Skin epidermis (tissue), 12 donors: ENCODE measurements around the gene CBLN3.
"Not testable (repeated sequence)": the region's sequence is repeated elsewhere in the genome, so short reads cannot be mapped to it uniquely, and the experiment has no call there.

Source experiments
- H3K27ac ChIP-seq, 21 experiments: fragments of 200-600 bp; sonication (generic) in 11 of 21; one replicate each; pipeline ENCODE4 v1.5.0; 2020; ENCODE audit warnings: mild to moderate bottlenecking in 3 of 21, inconsistent platforms in 2 of 21, moderate library complexity in 2 of 21
- H3K4me3 ChIP-seq, 7 experiments: fragments of 200-600 bp; sonication (generic) in 2 of 7; one replicate each; pipeline ENCODE4 v1.5.0; 2020; ENCODE audit warnings: inconsistent platforms in 2 of 7, mild to moderate bottlenecking in 2 of 7, moderate library complexity in 1 of 7

CBLN3 gene

DNA sequence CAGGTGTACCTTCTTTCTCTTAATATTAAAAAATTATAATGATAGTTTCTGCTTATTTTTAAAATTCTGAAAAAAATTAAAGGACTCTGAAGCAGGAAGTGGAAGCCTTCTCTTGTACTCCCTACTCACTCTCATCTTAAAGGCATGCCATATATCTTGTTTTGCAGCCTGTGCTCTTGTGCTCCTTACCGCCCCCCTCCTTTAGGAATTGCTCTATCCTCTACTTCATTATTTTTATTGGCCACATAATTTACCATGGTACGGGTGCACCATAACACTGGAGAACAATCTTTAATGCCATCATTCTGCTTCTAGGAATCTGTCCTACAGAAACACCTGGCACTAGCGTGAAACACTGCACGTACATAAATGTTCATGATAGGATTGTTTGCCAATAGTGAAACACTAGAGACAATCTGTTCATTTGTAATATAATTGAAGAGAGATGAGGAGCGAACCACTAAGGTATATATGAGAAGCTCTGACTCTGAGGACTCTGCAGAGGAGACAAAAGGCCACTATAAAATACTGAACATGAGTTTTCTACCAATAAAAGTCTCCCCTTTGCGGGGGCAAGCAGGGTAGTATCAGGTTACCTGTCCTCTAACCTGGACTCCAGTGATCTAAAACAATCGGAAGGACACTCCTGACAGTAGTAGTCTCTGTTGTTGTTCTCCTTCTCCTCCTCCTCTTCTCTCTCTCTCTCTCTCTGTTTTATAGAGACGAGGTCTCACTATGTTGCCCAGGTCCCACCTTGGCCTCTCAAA is 37.0 kb downstream of the CBLN3 start:
- Histone ChIP-seq H3K27ac (peak overlapping the region in 8 of 21 experiments; percentile 7 to 58 (median 47)), H3K4me3 (no peak overlapping the region)

DNA sequence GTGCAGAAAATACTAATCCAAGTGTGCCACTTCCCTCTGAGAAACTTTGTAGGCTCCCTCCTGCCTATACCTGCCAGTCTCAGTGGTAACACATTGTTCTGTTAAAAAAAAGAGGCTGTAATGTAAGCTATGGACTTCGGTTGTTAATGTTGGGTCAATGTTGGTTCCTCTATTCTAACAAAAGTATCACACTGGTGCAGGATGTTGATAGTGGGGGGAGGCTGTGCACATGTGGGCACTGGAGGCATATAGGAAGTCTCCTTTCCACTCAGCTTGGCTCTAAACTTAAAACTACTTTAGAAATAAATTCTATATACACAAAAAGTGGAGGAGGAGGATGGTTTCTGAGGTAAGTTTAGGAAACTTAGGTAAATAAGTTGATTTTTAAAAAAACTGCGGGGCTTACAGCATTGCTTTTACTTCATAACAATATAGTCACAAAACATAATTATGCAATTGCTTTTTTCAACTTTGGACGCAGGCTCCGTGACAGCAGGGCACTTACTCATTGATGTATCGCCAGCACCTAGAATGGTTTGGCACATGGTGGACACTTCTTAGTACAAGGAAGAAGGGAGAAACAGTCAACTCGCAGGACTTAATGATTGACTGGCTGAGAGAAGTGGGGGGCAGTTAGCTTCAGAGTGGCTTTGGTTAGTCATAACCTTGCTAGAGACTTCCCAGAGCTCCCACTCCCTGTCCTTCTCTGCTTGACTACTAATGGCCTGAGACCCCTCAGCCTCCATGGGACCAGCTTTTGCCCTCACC is 38.6 kb downstream of the CBLN3 start:
- H3K27ac ChIP-seq = no peak overlapping the region
- no peak overlapping the region for H3K4me3 ChIP-seq

DNA sequence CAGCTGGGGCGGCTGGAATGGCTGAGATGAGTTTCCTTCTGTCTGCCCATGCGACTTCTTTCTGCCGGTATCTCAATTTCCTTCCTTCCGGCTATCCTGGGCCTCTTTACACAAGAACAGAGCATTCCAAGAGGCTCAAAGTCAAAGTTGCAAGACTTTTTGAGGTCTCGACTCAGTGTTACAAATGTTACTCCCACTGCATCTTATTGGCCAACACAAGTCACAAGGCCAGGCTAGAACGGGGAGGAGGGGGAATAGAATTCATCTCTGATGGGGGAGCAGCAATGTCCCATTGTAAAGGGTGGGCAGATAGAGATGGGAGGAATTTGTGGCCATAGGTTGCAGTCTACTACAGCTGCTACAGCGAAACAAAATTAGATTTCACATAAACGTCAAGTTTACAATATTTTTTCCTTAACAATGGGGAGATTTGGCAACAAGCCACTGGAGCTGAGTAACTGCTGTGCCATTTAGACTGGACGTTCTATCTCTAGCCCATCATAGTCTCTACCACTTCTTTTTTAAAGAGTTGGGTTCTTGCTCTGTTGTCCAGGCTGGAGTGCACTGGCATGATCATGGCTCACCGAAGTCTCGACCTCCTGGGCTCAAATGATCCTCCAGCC is 40.1 kb downstream of the CBLN3 start:
- H3K27ac ChIP-seq = no peak overlapping the region
- no peak overlapping the region for H3K4me3 ChIP-seq

DNA sequence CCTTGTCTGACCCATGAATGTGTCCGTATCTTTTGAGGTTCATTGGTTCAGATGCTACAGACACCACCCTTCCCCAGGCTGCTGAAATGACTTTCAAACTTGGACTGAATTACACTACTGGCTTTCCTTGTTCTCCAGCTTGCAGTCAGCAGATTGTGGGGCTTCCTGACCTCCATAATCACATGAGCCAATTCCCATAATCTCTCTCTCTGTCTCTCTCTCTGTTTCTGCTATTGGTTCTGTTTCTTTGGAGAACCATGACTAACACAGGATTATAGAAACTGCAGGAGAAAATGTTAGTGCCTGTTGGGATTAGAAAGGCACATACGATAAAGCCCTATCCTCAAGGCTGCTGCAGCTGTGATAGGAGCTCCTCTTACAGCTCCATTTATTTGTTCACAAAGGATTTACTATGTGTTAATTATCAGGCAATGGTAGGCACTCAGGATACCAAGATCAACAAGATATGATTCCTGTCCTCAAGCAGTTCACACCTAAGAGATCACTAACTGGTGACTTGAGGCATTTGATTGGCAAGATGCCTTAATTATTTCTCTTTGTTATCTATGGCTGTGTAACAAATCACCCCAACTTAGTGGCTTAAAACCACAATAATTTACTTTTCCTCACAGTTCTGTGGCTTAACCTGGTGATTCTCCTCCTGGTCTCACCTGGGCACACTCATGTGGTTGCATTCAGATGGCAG is 40.8 kb downstream of the CBLN3 start:
- Histone ChIP-seq H3K4me3 (no peak overlapping the region), H3K27ac (no peak overlapping the region)

DNA sequence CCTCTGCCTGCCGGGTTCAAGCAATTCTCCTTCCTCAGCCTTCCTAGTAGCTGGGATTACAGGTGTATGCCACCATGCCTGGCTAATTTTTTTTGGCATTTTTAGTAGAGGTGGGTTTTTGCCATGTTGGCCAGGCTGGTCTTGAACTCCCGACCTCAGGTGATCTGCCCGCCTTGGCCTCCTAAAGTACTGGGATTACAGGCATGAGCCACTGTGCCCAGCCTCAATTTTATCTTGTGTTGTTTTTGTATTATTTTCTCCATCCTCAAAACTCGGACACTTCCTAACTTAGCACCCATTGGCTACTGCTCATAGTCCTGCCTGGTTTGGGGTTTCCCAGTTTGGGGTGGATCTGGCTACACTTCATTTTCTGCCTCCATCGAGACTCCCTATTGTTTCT is 41.9 kb downstream of the CBLN3 start:
- H3K27ac ChIP-seq, H3K4me3 ChIP-seq: not testable (repeated sequence)

DNA sequence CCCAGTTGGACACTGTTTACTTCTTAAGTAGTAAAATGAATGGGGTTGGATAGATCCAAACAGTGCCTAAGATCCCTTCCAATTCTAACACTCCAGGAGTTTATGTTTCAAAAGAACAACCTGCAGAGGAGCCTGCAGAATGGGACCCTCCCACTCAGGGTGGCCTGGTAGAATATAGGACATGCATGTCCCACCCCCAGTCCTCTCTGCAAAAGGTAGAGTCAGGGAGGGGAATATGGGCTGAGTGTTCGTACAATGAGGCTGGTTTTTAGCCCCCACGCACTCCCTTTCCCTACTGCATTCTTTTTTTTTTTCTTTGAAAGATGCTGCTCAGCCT is 42.5 kb downstream of the CBLN3 start:
- no peak overlapping the region for H3K27ac ChIP-seq

DNA sequence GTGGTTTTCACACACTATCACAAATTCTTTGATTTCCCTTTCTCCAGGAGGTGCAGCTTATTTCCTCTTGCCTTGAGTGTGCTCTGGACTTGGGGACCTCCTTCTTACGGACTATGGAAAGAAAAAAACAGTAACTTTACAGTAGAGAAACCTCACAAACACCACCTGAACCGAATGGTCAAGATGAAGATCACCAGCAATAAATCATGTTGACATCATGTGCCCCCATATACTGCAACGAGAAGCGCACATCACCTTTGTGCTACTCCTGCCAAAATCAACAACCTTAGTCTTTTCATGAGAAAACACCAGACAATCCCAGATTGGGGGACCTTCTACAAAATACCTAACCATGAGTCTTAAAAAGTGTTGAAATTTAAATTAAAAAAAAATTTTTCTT is 43.9 kb downstream of the CBLN3 start:
- Histone ChIP-seq H3K27ac (no peak overlapping the region), H3K4me3 (no peak overlapping the region)

More for the DNA sequence above, 42.5 kb downstream of the CBLN3 start:
- H3K4me3 ChIP-seq = no peak overlapping the region

DNA sequence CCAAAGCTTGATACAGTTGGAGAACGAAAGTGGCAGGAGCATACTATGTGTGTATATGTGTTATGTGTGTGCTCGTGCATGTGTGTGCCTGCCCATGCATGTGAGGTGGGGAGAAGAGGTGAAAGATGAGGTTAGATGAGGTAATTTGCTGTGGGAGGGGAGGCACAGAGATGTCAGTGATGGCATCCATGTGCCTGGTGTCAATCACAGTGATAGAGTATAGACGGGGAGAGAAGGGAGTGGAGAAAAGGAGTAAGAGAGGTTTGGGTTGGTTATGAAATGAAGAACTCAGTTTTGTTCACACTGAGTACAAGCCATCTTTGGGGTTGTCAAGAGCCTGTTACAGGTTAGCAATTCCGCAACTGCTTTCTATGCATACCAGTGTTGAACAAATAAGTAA is 45.3 kb downstream of the CBLN3 start:
- Histone ChIP-seq H3K4me3 (no peak overlapping the region), H3K27ac (no peak overlapping the region)

DNA sequence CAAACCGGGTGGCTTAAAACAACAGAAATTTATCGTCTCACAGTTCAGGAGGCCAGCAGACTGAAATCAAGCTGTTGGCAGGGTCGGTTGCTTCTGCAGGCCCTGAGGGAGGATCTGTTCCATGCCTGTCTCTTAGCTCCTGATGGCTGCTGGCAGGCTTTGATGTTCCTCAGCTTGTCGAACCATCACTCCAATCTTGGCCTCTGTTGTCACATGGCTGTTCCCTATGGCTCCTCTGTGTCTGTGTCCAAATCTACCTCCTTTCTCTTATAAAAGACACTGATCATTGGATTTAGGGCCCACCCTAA is 47.5 kb downstream of the CBLN3 start:
- H3K4me3 ChIP-seq = no peak overlapping the region
- peak overlapping the region in 2 of 21 experiments; percentile 3 to 6 for H3K27ac ChIP-seq

DNA sequence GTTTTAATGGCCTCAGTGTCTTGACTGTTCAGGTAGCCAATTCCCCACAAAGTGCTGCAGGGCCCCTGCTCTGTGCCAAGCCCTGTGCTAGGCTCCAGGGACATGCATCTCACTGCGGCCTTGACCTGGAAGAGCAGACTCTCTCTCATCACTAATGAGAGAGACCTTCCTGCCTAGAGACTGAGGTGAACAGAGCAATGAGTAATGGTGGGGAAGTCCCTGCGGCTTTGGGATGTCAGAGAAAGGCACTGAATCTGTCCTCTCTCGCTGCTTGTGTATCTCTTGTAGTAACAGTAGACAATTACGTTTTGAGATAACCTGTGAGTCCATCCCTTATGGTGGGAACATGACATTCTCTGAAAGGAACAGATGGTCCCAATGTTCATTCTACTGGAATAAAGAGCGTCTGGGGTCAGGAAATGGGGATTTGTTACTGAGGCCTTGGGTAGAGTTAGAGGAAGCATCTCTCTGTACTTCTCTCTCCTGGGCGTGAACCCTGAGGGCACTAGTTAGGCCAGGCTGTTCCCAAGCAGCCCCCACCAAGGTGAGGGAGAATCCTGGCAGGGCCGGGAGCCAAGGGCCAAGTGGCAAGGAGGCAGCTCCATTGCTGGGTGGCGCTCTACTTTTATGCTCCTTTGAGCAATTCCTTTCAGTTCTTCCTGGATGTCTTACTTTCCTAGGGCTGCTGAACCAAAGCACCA is 48.0 kb downstream of the CBLN3 start:
- no peak overlapping the region for H3K4me3 ChIP-seq
- H3K27ac ChIP-seq = peak overlapping the region in 1 of 21 experiments; percentile 6

DNA sequence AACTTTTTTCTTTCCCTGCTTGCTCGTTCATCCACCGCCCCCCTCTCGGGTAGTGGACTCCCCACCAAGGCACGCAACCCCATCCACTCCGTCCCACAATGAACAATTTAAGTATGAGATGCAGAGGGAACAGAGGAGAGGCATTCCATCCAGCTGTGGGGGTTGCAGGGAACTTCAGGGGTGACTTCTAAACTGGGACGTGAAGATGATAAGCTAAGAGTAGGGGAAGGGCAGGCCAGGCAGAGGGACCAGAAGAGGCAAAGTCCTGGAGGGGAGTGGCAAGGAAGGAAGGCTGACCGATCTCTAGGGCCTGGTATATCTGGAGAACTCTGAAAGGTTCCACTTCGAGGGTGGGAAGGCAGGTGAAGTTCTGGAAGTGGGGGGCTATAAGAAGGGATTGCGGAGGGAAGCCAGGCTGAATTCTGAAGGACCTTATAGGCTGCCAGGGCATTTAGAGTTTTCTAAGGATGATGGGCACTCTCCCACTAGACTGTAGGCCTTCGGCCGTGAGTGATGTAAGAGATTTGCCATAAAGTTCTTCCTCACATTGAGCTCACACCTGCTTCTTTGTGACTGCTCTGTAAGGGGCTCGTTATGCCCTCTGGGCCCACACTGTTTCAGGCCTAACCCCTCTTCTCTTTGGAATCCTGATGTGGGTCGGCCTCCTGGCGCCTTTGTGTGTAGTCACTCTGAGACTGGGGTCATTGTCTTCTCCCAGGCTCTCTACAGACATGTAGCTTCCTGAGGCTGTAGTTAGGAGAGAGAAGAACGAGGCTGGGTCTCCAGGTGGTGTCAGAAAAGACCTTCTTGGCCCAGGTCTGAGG is 49.3 kb downstream of the CBLN3 start:
- Histone ChIP-seq H3K4me3 (no peak overlapping the region), H3K27ac (no peak overlapping the region)

DNA sequence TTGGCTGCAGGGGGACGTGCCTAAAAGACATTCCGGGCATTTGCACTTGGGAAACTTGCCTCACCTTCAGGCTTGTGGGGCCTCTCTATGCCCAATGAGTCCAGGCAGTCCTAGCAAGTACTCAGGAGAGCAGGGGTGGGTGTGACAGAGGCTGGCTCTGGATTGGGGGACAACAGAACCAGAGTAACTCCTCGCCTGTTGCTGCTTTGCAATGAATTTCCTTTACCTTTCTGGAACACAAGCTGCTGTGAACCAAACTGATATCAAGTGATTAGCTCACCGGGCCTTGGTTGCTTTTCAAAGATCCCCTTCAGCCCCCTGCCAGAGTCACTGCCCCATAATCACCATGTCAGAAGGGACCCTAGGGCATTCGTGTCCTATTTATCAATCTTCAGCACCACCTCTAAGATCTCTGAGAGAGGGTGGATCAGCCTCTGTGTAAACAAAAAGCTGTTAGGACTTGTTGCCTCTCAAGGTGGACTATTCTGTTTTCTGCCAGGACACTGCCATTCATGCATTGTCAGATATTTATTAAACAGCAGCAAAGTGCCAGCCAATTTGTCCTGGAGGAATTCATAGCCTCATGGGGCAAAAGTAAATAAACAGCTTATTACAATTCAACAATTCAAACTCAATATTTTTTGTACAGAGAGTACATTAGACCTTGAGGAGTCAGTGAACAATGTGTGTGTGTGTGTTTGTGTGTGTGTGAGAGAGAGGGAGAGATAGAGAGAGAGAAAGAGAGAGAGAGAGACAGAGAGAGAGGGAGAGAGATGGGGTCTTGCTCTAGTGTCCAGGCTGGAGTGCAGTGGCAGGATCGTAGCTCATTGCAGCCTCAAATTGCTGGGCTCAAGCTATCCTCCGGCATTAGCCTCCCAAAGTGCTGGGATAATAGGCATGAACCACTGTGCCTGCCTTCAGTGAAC is 50.2 kb downstream of the CBLN3 start:
- no peak overlapping the region for H3K4me3 ChIP-seq
- peak overlapping the region in 2 of 21 experiments; percentile 23 to 43 for H3K27ac ChIP-seq

DNA sequence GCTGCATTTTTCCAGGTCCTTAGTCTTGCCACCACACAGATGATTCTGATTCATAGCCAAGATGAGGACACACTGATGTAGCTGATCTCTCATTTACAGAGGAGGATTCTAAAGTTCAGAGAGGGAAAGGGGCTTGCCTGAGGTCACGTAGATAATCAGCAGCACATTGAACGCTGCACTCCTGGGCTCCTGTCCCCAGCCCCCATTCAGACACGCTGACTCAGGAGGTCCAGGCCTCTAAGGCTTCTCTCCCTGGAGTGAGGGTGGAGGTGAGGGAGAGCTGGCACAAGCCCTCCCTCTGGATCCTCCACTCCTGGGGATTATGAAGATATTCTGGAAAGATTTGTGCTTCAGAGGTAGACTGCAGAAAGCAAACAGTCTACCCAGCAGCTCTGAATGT is 51.1 kb downstream of the CBLN3 start:
- Histone ChIP-seq H3K4me3 (no peak overlapping the region), H3K27ac (peak overlapping the region in 2 of 21 experiments; percentile 23 to 30)

DNA sequence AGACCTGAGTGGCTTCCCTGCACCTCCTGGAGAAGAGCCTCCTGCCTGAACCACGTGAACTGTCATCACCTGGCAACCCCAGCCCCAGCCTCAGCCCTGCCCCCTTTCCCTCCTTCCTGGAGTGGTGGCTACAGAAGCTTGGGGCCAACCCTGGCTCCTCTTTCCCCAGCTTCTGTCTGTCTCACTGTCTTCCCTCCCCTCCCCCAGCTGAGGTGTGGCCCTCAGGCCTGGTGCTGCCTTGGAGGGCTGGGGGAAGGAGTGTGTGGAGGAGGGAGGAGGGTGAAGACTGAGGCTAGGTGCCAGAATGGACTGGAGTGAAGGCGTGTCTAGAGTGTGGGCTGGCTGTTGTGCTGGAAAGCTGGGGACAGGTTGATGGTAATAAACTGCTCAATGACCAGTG is 51.8 kb downstream of the CBLN3 start:
- no peak overlapping the region for H3K4me3 ChIP-seq
- H3K27ac ChIP-seq = peak overlapping the region in 2 of 21 experiments; percentile 23 to 30

DNA sequence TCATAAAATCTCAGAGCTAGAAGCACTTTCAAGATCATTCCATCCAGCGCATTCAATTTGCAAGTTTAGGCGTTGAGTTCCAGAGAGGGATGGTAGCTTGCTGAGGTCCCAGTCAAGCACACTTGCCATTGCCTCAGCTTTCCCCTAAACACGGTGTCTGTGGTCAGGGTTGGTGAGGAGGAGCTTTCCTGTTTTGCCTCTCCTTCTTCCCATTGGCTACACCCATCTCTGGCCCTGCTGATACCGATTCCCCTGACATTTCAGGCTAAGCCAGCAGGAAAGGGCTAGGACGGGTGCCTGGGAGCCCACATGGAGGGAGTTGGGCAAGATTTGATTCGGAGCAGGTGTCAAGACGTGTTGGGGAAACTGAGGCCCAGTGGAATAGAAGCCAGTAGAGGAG is 52.3 kb downstream of the CBLN3 start:
- Histone ChIP-seq H3K4me3 (no peak overlapping the region), H3K27ac (peak overlapping the region in 1 of 21 experiments; percentile 30)
